ENCODE measurements around the gene GPBP1L1. TPM values are rescaled to one million over a fixed set of nuclear protein-coding genes. Genes with fewer than 3 reads are reported as not detected.

Gene GPBP1L1
- total and polyA plus RNA-seq, 10 donors, result 36.3 to 174 (median 130) TPM

DNA sequence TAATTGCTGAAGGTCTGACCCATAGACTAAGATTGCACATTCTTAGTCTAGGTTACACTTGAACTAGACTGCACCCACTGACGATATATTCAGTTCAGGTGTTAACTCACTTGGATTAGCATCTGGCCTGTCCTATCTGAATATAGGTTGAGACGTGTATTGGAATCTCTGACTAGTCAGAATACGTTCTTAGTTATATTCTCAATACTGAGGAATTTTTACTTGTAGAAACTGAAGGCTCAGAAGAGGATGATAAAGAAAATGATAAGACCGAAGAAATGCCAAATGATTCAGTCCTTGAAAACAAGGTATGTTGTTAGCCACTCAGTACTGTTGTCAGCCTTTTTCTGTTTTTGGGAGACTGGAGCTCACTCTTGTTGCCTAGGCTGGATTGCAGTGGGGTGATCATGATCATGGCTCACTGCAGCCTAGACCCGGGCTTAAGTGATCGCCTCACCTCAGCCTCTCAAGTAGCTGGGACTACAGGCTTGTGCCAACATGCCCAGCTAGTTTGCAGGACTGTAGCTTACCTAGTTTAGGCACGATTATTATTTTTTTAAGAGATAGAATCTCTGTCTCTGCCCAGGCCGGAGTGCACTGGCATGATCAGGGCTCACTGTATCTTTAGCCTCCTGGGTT is 73.3 kb downstream of the GPBP1L1 start:
- Histone ChIP-seq H3K9me3 (no peaks in the 10 kb centered on the region), H3K4me1 (peaks cover 10 to 42% (median 20%) of the 10 kb centered on the region in 6 donors), H3K27me3 (replicated peaks in 1 of 7) (no peaks in the 10 kb centered on the region), H3K27ac (no peak overlapping the region), H3K4me3 (no peak overlapping the region), H3K36me3 (peaks cover 0 to 97% (median 68%) of the 10 kb centered on the region in 6 donors)
- 84 to 90% (median 85%) methylated on average over 8 of the region's 8 CpGs for WGBS, 5 donors
- DNase-seq, result no peak
- TF ChIP-seq POLR2A (IDR thresholded peaks at IDR 0.05), result no peak
- TF ChIP-seq, protein P1, sequence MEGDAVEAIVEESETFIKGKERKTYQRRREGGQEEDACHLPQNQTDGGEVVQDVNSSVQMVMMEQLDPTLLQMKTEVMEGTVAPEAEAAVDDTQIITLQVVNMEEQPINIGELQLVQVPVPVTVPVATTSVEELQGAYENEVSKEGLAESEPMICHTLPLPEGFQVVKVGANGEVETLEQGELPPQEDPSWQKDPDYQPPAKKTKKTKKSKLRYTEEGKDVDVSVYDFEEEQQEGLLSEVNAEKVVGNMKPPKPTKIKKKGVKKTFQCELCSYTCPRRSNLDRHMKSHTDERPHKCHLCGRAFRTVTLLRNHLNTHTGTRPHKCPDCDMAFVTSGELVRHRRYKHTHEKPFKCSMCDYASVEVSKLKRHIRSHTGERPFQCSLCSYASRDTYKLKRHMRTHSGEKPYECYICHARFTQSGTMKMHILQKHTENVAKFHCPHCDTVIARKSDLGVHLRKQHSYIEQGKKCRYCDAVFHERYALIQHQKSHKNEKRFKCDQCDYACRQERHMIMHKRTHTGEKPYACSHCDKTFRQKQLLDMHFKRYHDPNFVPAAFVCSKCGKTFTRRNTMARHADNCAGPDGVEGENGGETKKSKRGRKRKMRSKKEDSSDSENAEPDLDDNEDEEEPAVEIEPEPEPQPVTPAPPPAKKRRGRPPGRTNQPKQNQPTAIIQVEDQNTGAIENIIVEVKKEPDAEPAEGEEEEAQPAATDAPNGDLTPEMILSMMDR (IDR thresholded peaks at IDR 0.05 in 8 of 11, conservative IDR thresholded peaks at IDR 0.05 in 3 of 11), result no peak
- no peak for TF ChIP-seq POLR2AphosphoS5 (IDR thresholded peaks at IDR 0.05)
- intact Hi-C loops (cut with DNase I; ENCODE audit: low total_unique reads), result no loop called here

DNA sequence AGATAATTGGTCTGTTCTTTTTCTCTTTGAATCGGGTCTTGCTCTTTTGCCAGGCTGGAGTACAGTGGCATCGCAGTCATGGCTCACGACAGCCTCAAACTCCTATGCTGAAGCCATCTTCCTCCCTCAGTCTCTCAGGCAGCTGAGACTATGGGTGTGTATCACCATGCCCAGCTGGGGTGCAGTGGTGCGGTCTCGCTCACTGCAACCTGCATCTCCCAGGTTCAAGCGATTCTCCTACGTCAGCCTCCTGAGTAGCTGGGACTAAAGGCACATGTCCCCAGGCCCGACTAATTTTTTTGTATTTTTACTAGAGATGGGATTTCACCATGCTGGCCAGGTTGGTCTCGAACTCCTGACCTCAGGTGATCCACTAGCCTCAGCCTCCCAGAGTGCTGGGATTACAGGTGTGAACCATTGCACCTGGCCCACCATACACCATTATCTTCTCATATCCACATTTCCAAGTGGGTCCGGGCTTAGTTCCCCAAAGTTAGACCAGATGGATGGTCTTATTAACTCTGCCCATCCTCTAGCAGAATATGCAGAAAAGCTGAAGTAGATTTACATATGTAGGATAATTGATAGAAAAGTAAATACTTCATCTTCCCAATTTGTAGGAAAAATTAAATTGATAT is 75.6 kb downstream of the GPBP1L1 start:
- intact Hi-C loops (cut with DNase I; ENCODE audit: low total_unique reads), result no loop called here
- WGBS, 5 donors, result 89 to 95% (median 95%) methylated on average over 10 of the region's 10 CpGs
- TF ChIP-seq POLR2AphosphoS5 (IDR thresholded peaks at IDR 0.05) (peak in 1 of 3 donors; percentile 23), POLR2A (IDR thresholded peaks at IDR 0.05) (no peak)
- Histone ChIP-seq H3K36me3 (peaks cover 0 to 97% (median 58%) of the 10 kb centered on the region in 6 donors), H3K4me1 (peaks cover 15 to 48% (median 31%) of the 10 kb centered on the region in 6 donors), H3K9me3 (no peaks in the 10 kb centered on the region), H3K4me3 (no peak overlapping the region), H3K27ac (no peak overlapping the region), H3K27me3 (replicated peaks in 1 of 7) (no peaks in the 10 kb centered on the region)
- no peak for DNase-seq

DNA sequence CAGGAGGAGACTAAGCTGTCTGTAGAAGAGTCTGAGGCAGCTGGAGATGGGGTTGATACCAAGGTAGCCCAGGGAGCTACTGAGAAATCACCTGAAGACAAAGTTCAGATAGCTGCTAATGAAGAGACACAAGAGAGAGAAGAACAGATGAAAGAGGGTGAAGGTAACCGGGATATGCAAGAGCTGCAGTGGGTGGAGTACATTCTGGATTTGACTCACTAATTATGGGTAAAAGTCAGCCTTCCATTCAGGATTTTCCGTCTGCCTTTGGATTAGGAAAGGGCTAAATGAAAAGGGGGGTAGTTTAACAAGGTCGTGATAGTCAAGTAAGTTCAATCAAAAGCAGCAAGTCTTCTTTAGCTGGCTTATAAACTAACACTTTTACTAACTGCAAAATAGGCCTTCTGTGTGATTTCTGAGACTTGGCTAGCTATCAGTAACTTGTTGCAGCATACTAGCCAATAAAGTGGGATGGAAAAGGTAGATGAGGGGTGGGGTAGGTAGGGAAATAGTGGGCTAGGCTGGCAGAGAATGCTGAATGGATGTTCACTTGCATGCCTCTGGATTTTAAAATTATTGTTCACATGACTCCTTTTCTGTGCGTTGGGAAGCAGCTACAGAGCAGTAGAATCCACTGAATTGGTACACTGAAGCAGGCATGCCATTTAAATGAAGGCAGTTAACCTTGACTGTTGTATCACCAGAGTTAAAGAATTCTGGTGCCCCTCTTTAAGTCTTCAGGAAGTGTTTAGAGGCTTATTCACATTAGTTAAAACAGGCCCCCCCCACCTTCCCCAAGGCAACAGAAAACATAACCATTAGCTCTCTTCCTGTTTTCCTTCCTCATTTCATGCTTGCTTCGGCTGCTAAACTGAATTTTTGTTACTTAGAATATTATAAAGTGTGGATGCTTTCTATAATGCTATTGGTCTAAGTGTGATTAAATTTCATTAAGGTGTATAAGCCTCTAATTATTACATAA is 77.9 kb downstream of the GPBP1L1 start:
- peaks cover 15 to 42% (median 30%) of the 10 kb centered on the region in 6 donors for H3K4me1 ChIP-seq
- 44 to 55% (median 54%) methylated on average over 5 of the region's 5 CpGs for WGBS, 5 donors
- peak overlapping the region in 7 of 8 donors; percentile 9 to 77 (median 59) for H3K27ac ChIP-seq
- H3K27me3 ChIP-seq (replicated peaks in 1 of 7), result no peaks in the 10 kb centered on the region
- intact Hi-C loops (cut with DNase I; ENCODE audit: low total_unique reads), result no loop called here
- H3K4me3 ChIP-seq, result no peak overlapping the region
- peaks cover 0 to 97% (median 46%) of the 10 kb centered on the region in 6 donors for H3K36me3 ChIP-seq
- no peak for TF ChIP-seq POLR2AphosphoS5 (IDR thresholded peaks at IDR 0.05)
- no peak for TF ChIP-seq POLR2A (IDR thresholded peaks at IDR 0.05)
- TF ChIP-seq, protein P1 (IDR thresholded peaks at IDR 0.05 in 8 of 11, conservative IDR thresholded peaks at IDR 0.05 in 3 of 11), result no peak
- no peaks in the 10 kb centered on the region for H3K9me3 ChIP-seq
- DNase-seq, result no peak

DNA sequence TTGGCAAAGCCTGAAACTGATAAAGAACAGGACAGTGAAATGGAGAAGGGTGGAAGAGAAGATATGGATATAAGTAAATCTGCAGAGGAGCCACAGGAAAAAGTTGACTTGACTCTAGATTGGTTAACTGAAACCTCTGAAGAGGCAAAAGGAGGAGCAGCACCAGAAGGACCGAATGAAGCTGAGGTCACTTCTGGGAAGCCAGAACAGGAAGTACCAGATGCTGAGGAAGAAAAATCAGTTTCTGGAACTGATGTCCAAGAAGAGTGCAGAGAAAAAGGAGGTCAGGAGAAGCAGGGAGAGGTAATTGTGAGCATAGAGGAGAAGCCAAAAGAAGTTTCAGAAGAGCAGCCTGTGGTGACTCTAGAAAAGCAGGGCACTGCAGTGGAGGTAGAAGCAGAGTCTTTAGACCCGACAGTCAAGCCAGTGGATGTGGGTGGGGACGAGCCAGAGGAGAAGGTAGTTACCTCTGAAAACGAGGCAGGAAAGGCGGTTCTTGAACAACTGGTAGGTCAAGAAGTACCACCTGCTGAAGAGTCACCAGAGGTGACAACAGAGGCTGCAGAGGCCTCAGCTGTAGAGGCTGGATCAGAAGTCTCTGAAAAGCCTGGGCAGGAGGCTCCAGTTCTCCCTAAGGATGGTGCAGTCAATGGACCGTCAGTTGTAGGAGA is 78.8 kb downstream of the GPBP1L1 start:
- intact Hi-C loops (cut with DNase I; ENCODE audit: low total_unique reads), result no loop called here
- WGBS, 5 donors, result 56 to 76% (median 67%) methylated on average over 6 of the region's 6 CpGs

More for the DNA sequence above, 78.8 kb downstream of the GPBP1L1 start:
- Histone ChIP-seq H3K27ac (peak overlapping the region in 6 of 8 donors; percentile 26 to 77 (median 64)), H3K9me3 (no peaks in the 10 kb centered on the region), H3K36me3 (peaks cover 0 to 97% (median 46%) of the 10 kb centered on the region in 6 donors), H3K4me3 (no peak overlapping the region), H3K4me1 (peaks cover 15 to 42% (median 30%) of the 10 kb centered on the region in 6 donors), H3K27me3 (replicated peaks in 1 of 7) (no peaks in the 10 kb centered on the region)
- TF ChIP-seq POLR2AphosphoS5 (IDR thresholded peaks at IDR 0.05), result no peak
- no peak for TF ChIP-seq POLR2A (IDR thresholded peaks at IDR 0.05)
- TF ChIP-seq, protein P1 (IDR thresholded peaks at IDR 0.05 in 8 of 11, conservative IDR thresholded peaks at IDR 0.05 in 3 of 11), result no peak
- DNase-seq, result no peak

Data from spleen (tissue), 11 donors.